Esophagus squamous epithelium (tissue), 4 donors: ENCODE results near the gene CNPY1.

Source experiments
- CTCF ChIP-seq, 6 experiments: fragments of 450-650 bp in 4 of 6; fragments of 200-600 bp in 2 of 6; sonication (generic) in 2 of 6; IDR thresholded peaks; one replicate each; pipeline ENCODE4 v1.5.1; 2016 to 2019; ENCODE audit warnings: antibody characterized with exemption in 6 of 6, mild to moderate bottlenecking in 4 of 6, moderate library complexity in 4 of 6
- POLR2A ChIP-seq, 4 donors: fragments of 450-650 bp; IDR thresholded peaks; one replicate each; pipeline ENCODE4 v1.6.1; 2017; ENCODE audit warnings: antibody characterized with exemption in 4 of 4, mild to moderate bottlenecking in 4 of 4, moderate library complexity in 3 of 4

- TF ChIP-seq POLR2A (IDR thresholded peaks at IDR 0.05) (no peak), CTCF (IDR thresholded peaks at IDR 0.05) (no peak)
Measured at GRCh38 chr7:155569681-155570080, 23.3 kb upstream of the CNPY1 start.
